GM18517 (cell line): ENCODE measurements around the gene CORO1C.

Source experiments
- ATAC-seq: cut with Tn5 transposase; IDR thresholded peaks from one replicate; pipeline ENCODE4 v1.9.1; 2021; ENCODE audit warnings: mild to moderate bottlenecking, moderate library complexity; ENCODE audit not compliant: unreplicated experiment

The CORO1C gene

GRCh38 chr12:108605690-108606406 lies 125.5 kb downstream of the CORO1C start:
- no peak for ATAC-seq

DNA sequence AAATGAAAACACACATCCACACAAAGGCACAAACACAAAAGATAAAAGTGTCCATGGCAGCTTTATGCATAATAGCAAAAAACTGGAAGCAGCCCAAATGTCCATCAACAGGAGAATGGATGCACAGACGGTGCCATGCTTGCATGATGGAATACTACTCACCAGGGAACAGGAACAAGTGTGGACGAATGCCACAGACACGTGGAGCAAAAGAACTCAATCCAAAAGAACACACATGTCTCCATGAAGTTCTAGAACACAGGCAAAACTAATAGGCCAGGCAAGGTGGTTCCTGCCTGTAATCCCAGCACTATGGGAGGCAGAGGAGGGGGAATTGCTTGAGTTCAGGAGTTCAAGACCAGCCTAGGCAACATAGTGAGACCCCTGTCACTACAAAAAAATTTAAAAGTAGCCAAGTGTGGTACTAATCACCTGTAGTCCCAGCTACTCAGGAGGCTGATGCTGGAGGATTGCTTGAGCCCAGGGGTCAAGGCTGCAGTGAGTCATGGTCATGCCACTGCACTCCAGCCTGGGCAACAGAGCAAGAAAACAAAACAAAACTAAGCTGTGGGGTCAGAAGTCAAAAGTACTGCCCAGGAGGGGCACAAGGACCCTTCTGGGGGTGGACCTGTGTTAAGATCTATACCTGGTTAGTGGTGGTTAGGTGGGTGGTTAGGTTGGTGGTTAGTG lies 126.2 kb downstream of the CORO1C start:
- no peak for ATAC-seq

GRCh38 chr12:108604208-108604941 lies 126.9 kb downstream of the CORO1C start:
- ATAC-seq, result no peak

DNA sequence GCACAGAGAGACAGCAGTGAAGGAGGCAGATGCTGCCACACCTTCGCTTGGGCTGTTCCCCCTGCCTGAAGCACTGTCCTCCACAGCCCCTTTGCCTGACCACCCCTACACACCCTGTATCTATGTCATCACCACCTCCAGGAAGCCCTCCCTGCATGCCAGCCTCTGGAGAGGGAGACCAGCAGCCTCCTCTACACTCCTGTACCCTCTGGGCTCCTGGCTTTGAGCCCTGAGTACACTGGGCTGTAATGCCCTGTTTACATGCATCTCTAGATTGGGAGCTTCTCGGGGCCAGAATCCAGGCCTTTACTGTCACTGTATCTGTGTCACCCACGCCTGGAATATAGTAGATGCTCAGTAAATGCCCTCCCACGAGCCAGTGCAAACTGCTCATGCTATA lies 127.6 kb downstream of the CORO1C start:
- no peak for ATAC-seq

- no peak for ATAC-seq
Measured at GRCh38 chr12:108602976-108603704, 128.2 kb downstream of the CORO1C start.

DNA sequence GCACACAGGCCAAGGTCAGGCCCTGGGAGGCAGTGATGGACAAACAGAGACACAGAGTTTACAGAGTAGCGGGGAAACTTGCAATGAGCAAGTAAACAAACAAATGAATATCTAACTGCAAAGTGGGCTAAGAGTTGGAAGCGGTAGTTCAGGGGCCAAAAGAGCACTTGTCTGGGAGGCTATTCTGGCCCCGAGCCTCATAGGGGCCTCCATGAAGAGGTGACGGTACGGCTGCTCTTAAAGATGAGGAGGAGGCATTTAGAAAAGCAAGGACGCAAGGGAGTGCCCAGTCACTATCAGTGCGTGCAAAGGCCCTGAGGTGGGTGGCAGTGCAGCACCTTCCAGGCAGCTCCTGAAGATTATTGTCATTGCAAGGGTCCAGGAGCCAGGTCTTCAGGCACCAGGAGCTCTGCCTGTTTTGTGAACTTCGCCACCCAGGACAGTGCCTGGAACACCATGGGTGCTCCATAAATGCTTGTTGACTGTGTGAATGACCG lies 129.1 kb downstream of the CORO1C start:
- no peak for ATAC-seq

DNA sequence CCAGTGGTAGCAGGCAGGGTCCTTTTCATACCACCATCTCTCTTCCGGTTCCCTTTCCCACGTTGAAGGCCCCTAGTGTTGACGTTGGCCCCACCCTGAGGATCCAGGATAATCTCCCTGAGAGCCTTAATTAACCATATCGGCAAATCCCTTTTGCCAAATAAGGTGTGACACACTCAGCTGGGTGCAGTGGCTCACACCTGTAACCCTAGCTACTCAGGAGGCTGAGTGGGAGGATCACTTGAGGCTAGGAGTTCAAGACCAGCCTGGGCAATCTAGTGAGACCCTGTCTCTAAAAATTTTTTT lies 130.7 kb downstream of the CORO1C start:
- ATAC-seq, result no peak

DNA sequence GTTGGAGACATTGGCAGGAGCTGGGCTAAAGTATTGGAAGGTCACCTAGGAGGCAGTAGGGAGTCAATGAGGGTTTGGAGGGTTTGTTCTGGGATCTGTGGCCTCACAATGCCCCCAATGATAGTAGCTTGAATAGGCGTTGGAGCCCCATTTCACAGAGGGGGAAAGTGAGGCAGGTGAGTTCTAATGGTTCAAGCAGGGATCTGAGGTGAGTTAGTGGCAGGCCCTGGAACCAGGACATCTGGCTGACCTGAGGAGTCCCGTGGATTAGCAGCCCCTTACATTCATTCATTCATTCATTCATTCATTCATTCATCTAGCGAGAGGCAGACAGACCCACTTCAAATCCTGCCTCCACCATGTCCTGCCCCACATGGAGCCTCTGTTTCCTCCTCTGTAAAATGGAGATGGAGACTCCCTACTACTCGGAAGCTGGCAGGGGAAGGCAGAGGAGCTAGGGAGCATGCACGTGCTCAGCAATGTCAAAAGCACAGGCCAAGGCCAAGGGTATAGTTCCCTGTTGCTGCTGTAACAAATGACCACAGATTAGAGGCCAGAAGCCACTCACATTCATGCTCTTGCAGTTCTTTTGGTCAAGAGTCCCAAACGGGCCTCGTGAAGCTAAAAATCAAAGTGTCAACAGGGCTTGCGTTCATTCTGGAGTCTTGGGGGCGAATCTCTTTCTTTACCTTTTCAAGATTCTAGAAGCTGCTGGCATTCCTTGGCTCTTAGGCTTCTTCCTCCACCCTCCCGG lies 131.2 kb downstream of the CORO1C start:
- no peak for ATAC-seq

GRCh38 chr12:108599541-108599940 lies 131.8 kb downstream of the CORO1C start:
- ATAC-seq, result no peak

- ATAC-seq, result no peak
Measured at GRCh38 chr12:108598553-108599250, 132.6 kb downstream of the CORO1C start.

DNA sequence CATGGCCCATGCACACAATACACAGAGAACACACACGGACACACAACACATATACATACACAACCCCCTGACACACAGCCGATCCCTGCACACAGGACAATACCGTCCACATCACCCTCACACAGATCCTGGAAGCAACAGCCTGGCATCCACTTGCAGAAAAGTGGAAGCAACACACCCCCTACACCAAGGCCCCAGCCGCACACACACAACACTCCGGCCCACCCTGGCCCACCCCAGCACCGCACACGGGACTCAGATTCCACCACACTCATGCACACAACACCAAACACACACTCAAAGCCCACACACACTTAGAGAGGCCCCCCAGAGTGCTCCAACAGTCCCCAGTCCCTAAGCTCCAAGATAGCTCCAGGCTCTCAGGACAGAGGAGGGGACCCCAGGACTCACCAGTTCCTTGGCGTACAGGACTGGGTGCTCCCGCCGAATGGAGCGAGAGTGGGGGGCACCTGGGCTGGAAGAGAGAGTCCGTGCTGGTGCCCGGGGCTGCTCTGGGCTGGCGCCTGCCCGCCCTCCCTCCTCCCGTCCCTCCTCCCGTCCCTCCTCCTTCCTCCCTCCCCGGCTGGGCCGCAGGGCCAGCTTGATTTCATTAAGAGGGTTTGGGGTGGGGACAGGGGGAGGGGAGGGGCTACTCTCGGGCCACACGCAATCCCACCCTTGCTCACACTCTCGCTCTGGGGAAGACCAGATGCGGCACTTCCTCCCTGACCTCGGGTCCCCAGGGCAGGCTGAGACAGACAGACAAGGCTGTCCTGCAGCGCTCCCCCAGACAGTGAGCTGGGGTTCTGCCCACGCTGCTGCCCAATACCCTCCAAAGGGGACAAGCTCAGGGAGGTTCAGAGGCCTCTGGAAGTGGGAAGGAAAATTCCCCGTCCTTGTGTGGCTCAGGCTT lies 133.5 kb downstream of the CORO1C start, which contains the start of gene TMEM119:
TMEM119 (minus strand) TSS at position 526 of the 913 bp plus-strand sequence. CDS start 5,701 bp downstream, outside the sequence.
- no peak for ATAC-seq

DNA sequence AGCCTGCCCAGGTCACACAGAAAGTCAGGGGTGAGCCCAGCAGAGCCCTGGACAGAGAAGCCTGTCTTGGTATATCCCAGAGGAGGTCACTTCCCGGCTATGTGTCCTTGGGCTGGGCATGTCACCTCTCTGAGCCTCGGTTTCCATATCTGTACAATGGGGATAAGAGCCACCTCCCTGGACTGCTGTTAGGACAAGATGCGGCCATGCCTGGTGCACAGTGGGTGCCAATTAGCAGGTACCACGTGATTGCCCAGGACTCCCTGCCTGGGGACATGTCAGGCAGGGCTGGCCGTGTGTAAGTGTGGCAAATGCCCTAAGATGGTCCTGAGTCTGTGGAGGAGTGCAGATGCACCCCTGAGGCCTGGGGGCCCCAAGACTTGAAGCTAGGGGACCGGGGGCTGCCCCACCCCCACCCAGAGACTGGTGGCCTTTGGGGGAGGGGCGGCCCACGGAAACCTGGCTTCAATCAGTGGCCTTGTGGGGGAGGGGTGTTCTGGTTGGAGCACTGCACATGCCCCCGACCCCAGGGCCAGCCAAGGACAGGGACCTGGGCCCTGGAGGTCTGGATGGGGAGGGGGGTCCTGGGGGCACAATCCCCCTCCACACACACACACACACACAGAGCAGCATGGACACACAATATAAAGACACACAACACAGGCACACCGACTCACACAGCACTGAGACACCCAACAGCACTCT lies 134.3 kb downstream of the CORO1C start:
- no peak for ATAC-seq

DNA sequence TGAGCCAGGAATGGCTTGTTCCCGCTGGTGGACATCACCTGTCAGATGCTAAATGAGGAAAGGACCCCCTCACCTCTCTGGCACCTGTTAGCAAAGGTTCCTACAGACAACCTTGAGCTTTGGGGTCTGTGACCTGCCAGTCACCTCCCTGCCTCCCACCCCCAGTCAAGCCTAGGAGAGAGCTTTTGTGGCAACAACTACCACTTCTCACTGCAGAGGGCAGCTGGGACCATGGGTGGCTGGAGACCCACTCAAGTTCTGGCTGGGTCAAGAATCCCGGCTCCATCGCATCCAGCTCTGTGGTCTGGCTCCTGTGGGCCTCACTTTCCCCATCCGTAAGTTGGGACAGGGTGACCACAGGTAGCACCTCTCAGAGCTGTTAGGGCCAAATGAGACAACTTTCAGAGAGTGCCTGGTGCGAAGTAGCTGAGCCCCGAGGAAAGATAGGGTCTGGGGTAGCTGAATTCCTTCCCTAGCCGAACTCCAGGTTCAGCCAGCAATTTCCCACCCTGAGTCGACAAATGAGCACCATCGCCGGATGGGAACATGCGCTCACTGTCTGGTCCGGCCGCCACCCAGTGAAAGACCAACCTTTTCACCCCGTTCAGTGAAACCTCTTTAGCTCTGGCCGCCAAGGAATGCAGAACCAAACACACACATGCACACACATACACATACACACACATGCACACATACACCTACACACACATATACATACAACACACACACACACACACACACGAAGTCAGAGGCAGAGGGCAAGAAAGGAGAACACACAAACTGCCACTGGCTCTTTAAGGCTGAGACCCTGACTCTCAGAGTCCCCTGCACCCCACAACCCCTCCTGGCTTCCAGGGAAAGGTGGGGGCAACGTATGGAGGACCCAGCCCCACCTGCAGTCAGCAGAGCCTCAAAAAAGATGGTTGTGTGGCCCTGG lies 135.3 kb downstream of the CORO1C start:
- ATAC-seq, result no peak
